HepG2 (cell line): ENCODE results near the gene COPE. TPM values are rescaled to one million over a fixed set of nuclear protein-coding genes. Genes with fewer than 3 reads are reported as not detected.

Source experiments
- ARID4A ChIP-seq: sonication (generic); formaldehyde crosslinking; IDR thresholded peaks from 2 replicates; pipeline ENCODE4 v1.5.0; 2020; ENCODE audit warnings: mild to moderate bottlenecking, missing genetic modification reagents, borderline replicate concordance
- BRD4 ChIP-seq: sonication (generic); formaldehyde crosslinking; IDR thresholded peaks from 2 replicates; pipeline ENCODE4 v1.4.0; 2020; ENCODE audit warnings: missing genetic modification reagents
- GABPB1 ChIP-seq: IDR thresholded peaks from 2 replicates; pipeline ENCODE4 v1.6.1; 2016; ENCODE audit warnings: mild to moderate bottlenecking, missing genetic modification reagents, moderate library complexity, missing compliant biosample characterization
- KDM2A ChIP-seq: sonication (generic); formaldehyde crosslinking; IDR thresholded peaks from 2 replicates; pipeline ENCODE4 v1.4.0; 2020; ENCODE audit warnings: low read depth, missing genetic modification reagents, borderline replicate concordance
- KDM5A ChIP-seq: fragments of 200-600 bp; sonication (generic); IDR thresholded peaks from 2 replicates; pipeline ENCODE4 v1.7.0; 2018; ENCODE audit warnings: antibody characterized with exemption, mild to moderate bottlenecking, low read length, borderline replicate concordance
- MTERF4 ChIP-seq: sonication (generic); formaldehyde crosslinking; IDR thresholded peaks from 2 replicates; pipeline ENCODE4 v1.8.0; 2023; ENCODE audit warnings: mild to moderate bottlenecking, missing genetic modification reagents
- MTF2 ChIP-seq: sonication (generic); formaldehyde crosslinking; IDR thresholded peaks from 2 replicates; pipeline ENCODE4 v1.5.0; 2020; ENCODE audit warnings: missing genetic modification reagents, borderline replicate concordance
- NR2F6 ChIP-seq, 2 experiments: IDR thresholded peaks; 2 replicates each; pipeline ENCODE4 v1.6.1; 2016; ENCODE audit warnings: antibody characterized with exemption in 1 of 2, mild to moderate bottlenecking in 1 of 2
- PREB ChIP-seq: sonication (generic); formaldehyde crosslinking; IDR thresholded peaks from 2 replicates; pipeline ENCODE4 v1.4.0; 2020; ENCODE audit warnings: missing genetic modification reagents
- RFX1 ChIP-seq: fragments of 450-650 bp; IDR thresholded peaks from 2 replicates; pipeline ENCODE4 v1.6.1; 2017
- SIX1 ChIP-seq: sonication (generic); formaldehyde crosslinking; IDR thresholded peaks from 2 replicates; pipeline ENCODE4 v1.4.0; 2020; ENCODE audit warnings: missing genetic modification reagents, borderline replicate concordance
- SPEN ChIP-seq: sonication (generic); formaldehyde crosslinking; IDR thresholded peaks from 2 replicates; pipeline ENCODE4 v1.5.1; 2020; ENCODE audit warnings: low read depth, mild to moderate bottlenecking, missing genetic modification reagents
- TFAP4 ChIP-seq: sonication (generic); IDR thresholded peaks from 2 replicates; pipeline ENCODE4 v1.6.1; 2016; ENCODE audit warnings: low read depth, borderline replicate concordance
- ZFP36L1 ChIP-seq: sonication (generic); formaldehyde crosslinking; IDR thresholded peaks from 2 replicates; pipeline ENCODE4 v1.8.0; 2022; ENCODE audit warnings: mild to moderate bottlenecking, missing genetic modification reagents, moderate library complexity
- ZNF367 ChIP-seq: sonication (generic); formaldehyde crosslinking; IDR thresholded peaks from 2 replicates; pipeline ENCODE4 v1.4.0; 2020; ENCODE audit warnings: missing genetic modification reagents, borderline replicate concordance
- ZNF710 ChIP-seq: sonication (generic); formaldehyde crosslinking; IDR thresholded peaks from 2 replicates; pipeline ENCODE4 v1.5.0; 2020; ENCODE audit warnings: mild to moderate bottlenecking, missing genetic modification reagents, borderline replicate concordance
- ZNF816 ChIP-seq: sonication (generic); formaldehyde crosslinking; IDR thresholded peaks from 2 replicates; pipeline ENCODE4 v1.8.0; 2022; ENCODE audit warnings: missing genetic modification reagents, mild to moderate bottlenecking, borderline replicate concordance
- polyA plus RNA-seq, 8 experiments: library from polyadenylated mRNA; depleted of rRNA in 3 of 8; stranded (reverse) in 7 of 8; unstranded in 1 of 8; fragments of >200 nt; fragmentation: Illumina TruSeq in 4 of 8; extraction: Trizol in 4 of 8; gene quantifications; 2 replicates each; pipeline versions ENCODE4 v1.2.1 to v1.2.3, GENCODE V29; 2011 to 2016; ENCODE audit warnings: low read depth in 4 of 8, missing spikeins in 1 of 8, mixed read lengths in 1 of 8; ENCODE audit not compliant: insufficient read depth in 1 of 8
- total RNA-seq, 5 experiments: library from RNA; depleted of rRNA; stranded (reverse); fragments of >200 nt; fragmentation: Illumina TruSeq; extraction: Trizol; gene quantifications; 2 replicates each; pipeline ENCODE4 v1.2.3, GENCODE V29; 2016; ENCODE audit warnings: low read depth in 1 of 5

COPE gene
- total and polyA plus RNA-seq, 2 of the 13 experiments (the other 11 are each of a cell fraction or from before 2014, with no cell fraction given): 189 to 205 TPM

GRCh38 chr19:18939922-18940768 lies 21.0 kb upstream of the COPE start (continued):
- TF ChIP-seq PREB (CRISPR knock-in tag) (no peak), ZNF710 (0 out of 2 replicates have a peak, but pooled peaks have one; percentile 31), ZNF367 (CRISPR knock-in tag) (no peak), NR2F6 (IDR thresholded peaks at IDR 0.05) (no peak), NR2F6 (CRISPR knock-in tag; IDR thresholded peaks at IDR 0.05) (no peak), ARID4A (CRISPR knock-in tag) (peak; percentile 37; the same call in 1 of the 2 replicates), ZFP36L1 (CRISPR knock-in tag) (no peak), RFX1 (no peak), BRD4 (CRISPR knock-in tag) (no peak), KDM5A (no peak), MTF2 (CRISPR knock-in tag) (0 out of 2 replicates have a peak, but pooled peaks have one; percentile 28), ZNF816 (no peak), KDM2A (no peak; the same call in 1 of the 2 replicates), GABPB1 (CRISPR knock-in tag) (peak; percentile 60; the same call in 1 of the 2 replicates), SPEN (no peak), MTERF4 (CRISPR knock-in tag) (no peak), TFAP4 (no peak), SIX1 (no peak)
